Measurements from ENCODE around the gene MMAB.
A peak's percentile ranks its signal among the peaks of the same experiment; 100 is the strongest.

The MMAB gene

GRCh38 chr12:109573029-109573913, at the start of gene MMAB, which contains the start of gene MVK:
Gene MMAB, minus strand, starts transcription at chr12:109573504. Its CDS starts 24 bp downstream, at chr12:109573480.
Gene MVK, plus strand, starts transcription at chr12:109573794. Its CDS starts 1,029 bp downstream, at chr12:109574823.
- peak; percentile 96 to 98 for DNase-seq (ENCODE audit: low read depth in 2 of 2, low spot score in 1 of 2)

GRCh38 chr12:109621901-109622364, 48.6 kb upstream of the MMAB start:
- DNase-seq (ENCODE audit: low read depth in 2 of 2, low spot score in 1 of 2): no peak

GRCh38 chr12:109621211-109621694, 47.9 kb upstream of the MMAB start:
- no peak for DNase-seq (ENCODE audit: low read depth in 2 of 2, low spot score in 1 of 2)

- no peak for DNase-seq (ENCODE audit: low read depth in 2 of 2, low spot score in 1 of 2)
Observed at GRCh38 chr12:109619002-109619604, 45.8 kb upstream of the MMAB start.

- DNase-seq (ENCODE audit: low read depth in 2 of 2, low spot score in 1 of 2): no peak
Observed at GRCh38 chr12:109618082-109618481, 44.8 kb upstream of the MMAB start.

GRCh38 chr12:109617491-109617890, 44.2 kb upstream of the MMAB start:
- no peak for DNase-seq (ENCODE audit: low read depth in 2 of 2, low spot score in 1 of 2)

- DNase-seq (ENCODE audit: low read depth in 2 of 2, low spot score in 1 of 2): no peak
Observed at GRCh38 chr12:109615556-109616229, 42.4 kb upstream of the MMAB start.

- no peak for DNase-seq (ENCODE audit: low read depth in 2 of 2, low spot score in 1 of 2)
Observed at GRCh38 chr12:109613649-109614455, 40.5 kb upstream of the MMAB start.

- DNase-seq (ENCODE audit: low read depth in 2 of 2, low spot score in 1 of 2): no peak
Observed at GRCh38 chr12:109612975-109613502, 39.7 kb upstream of the MMAB start.

GRCh38 chr12:109612003-109612402, 38.7 kb upstream of the MMAB start:
- DNase-seq (ENCODE audit: low read depth in 2 of 2, low spot score in 1 of 2): no peak

- no peak for DNase-seq (ENCODE audit: low read depth in 2 of 2, low spot score in 1 of 2)
Observed at GRCh38 chr12:109611223-109611622, 37.9 kb upstream of the MMAB start.

- no peak for DNase-seq (ENCODE audit: low read depth in 2 of 2, low spot score in 1 of 2)
Observed at GRCh38 chr12:109610523-109610922, 37.2 kb upstream of the MMAB start.

- no peak for DNase-seq (ENCODE audit: low read depth in 2 of 2, low spot score in 1 of 2)
Observed at GRCh38 chr12:109609342-109609741, 36.0 kb upstream of the MMAB start.

- no peak for DNase-seq (ENCODE audit: low read depth in 2 of 2, low spot score in 1 of 2)
Observed at GRCh38 chr12:109608793-109609192, 35.5 kb upstream of the MMAB start.

- no peak for DNase-seq (ENCODE audit: low read depth in 2 of 2, low spot score in 1 of 2)
Observed at GRCh38 chr12:109608270-109608669, 35.0 kb upstream of the MMAB start.

- no peak for DNase-seq (ENCODE audit: low read depth in 2 of 2, low spot score in 1 of 2)
Observed at GRCh38 chr12:109607618-109608017, 34.3 kb upstream of the MMAB start.

- no peak for DNase-seq (ENCODE audit: low read depth in 2 of 2, low spot score in 1 of 2)
Observed at GRCh38 chr12:109606320-109607028, 33.2 kb upstream of the MMAB start.

GRCh38 chr12:109605599-109606228, 32.4 kb upstream of the MMAB start:
- DNase-seq (ENCODE audit: low read depth in 2 of 2, low spot score in 1 of 2): no peak

- no peak for DNase-seq (ENCODE audit: low read depth in 2 of 2, low spot score in 1 of 2)
Observed at GRCh38 chr12:109605016-109605415, 31.7 kb upstream of the MMAB start.
